H1 (cell line): ENCODE measurements around the gene TXNRD3. TPM values are rescaled to one million over a fixed set of nuclear protein-coding genes. Genes with fewer than 3 reads are reported as not detected.

Source experiments
- CTCF ChIA-PET: fragments of 300-600 bp; sonication (Branson Sonifier 250); formaldehyde crosslinking; loops from one replicate; lab custom pipeline; 2021; ENCODE audit not compliant: partially characterized antibody; lab: Charles Lee
- POLR2A ChIA-PET: fragments of 300-600 bp; sonication (Branson Sonifier 250); formaldehyde crosslinking; loops from one replicate; lab custom pipeline; 2021; ENCODE audit warnings: inconsistent platforms; ENCODE audit not compliant: partially characterized antibody; lab: Charles Lee
- DNase-seq, 2 experiments: peaks; one replicate each; pipeline versions ENCODE4 v3.0.0 to v3.0.0-alpha.2; 2010 to 2022; ENCODE audit warnings: low spot score in 2 of 2, low read depth in 1 of 2, mixed read lengths in 1 of 2
- FAIRE-seq: peaks from 2 replicates; lab custom pipeline; 2011; peaks lifted over from hg19 to GRCh38; lab: Jason Lieb, UNC
- H2AFZ ChIP-seq: 2 replicates; pipeline ENCODE4 v1.8.1; 2012; ENCODE audit warnings: low read length, inconsistent platforms
- H2AK5ac ChIP-seq: 2 replicates; pipeline ENCODE4 v1.6.1; 2013; ENCODE audit warnings: low read depth, low read length
- H2BK120ac ChIP-seq: replicated peaks from 2 replicates; pipeline ENCODE3; 2013; ENCODE audit warnings: low read depth, low read length, inconsistent platforms
- H2BK12ac ChIP-seq: 2 replicates; pipeline ENCODE4 v1.6.1; 2013; ENCODE audit warnings: low read depth, low read length
- H2BK15ac ChIP-seq: 2 replicates; pipeline ENCODE4 v1.6.1; 2013; ENCODE audit warnings: low read length
- H2BK20ac ChIP-seq: 2 replicates; pipeline ENCODE4 v1.6.1; 2013; ENCODE audit warnings: low read length
- H2BK5ac ChIP-seq: 2 replicates; pipeline ENCODE4 v1.6.1; 2013; ENCODE audit warnings: low read depth, low read length
- H3K14ac ChIP-seq: 2 replicates; pipeline ENCODE4 v1.6.1; 2013; ENCODE audit warnings: inconsistent platforms; ENCODE audit not compliant: insufficient read length
- H3K18ac ChIP-seq: 2 replicates; pipeline ENCODE4 v1.6.1; 2013; ENCODE audit warnings: low read length; ENCODE audit errors: extremely low read depth
- H3K23ac ChIP-seq: 2 replicates; pipeline ENCODE4 v1.6.1; 2013; ENCODE audit warnings: inconsistent platforms; ENCODE audit not compliant: insufficient read length
- H3K23me2 ChIP-seq: 2 replicates; pipeline ENCODE4 v1.6.1; 2013; ENCODE audit warnings: low read depth, low read length
- H3K27ac ChIP-seq: 2 replicates; pipeline ENCODE4 v1.6.1; 2011; ENCODE audit warnings: low read depth, low read length, inconsistent platforms
- H3K27me3 ChIP-seq, 4 experiments: replicated peaks in 1 of 4; 1 replicate in 1 of 4; 2 replicates in 3 of 4; pipeline versions ENCODE4 v1.6.1 to v1.8.1; 2011 to 2013; ENCODE audit warnings: low read length in 3 of 4, mild to moderate bottlenecking in 3 of 4, inconsistent platforms in 2 of 4, mixed read lengths in 2 of 4, moderate library complexity in 1 of 4; ENCODE audit not compliant: control insufficient read depth in 3 of 4, insufficient read depth in 3 of 4; ENCODE audit errors: extremely low read depth in 1 of 4
- H3K36me3 ChIP-seq, 4 experiments: 2 replicates each; pipeline versions ENCODE4 v1.6.1 to v1.8.1; 2011 to 2013; ENCODE audit warnings: mild to moderate bottlenecking in 4 of 4, low read length in 3 of 4, moderate library complexity in 2 of 4, control low read depth in 1 of 4, inconsistent platforms in 1 of 4; ENCODE audit not compliant: insufficient read depth in 4 of 4, control insufficient read depth in 2 of 4
- H3K4ac ChIP-seq: replicated peaks from 2 replicates; pipeline ENCODE3; 2013; ENCODE audit warnings: low read length, low read depth, mixed read lengths, inconsistent platforms; ENCODE audit not compliant: insufficient read length
- H3K4me1 ChIP-seq, 4 experiments: replicated peaks in 1 of 4; 1 replicate in 1 of 4; 2 replicates in 3 of 4; pipeline versions ENCODE4 v1.6.1 to v1.8.1; 2011 to 2013; ENCODE audit warnings: low read length in 3 of 4, inconsistent platforms in 2 of 4, mixed read lengths in 1 of 4; ENCODE audit not compliant: insufficient read depth in 4 of 4, control insufficient read depth in 3 of 4
- H3K4me2 ChIP-seq, 2 experiments: 2 replicates each; pipeline versions ENCODE4 v1.6.1 to v1.8.1; 2011 to 2013; ENCODE audit warnings: low read depth in 2 of 2, low read length in 2 of 2, control low read depth in 1 of 2, inconsistent platforms in 1 of 2, mild to moderate bottlenecking in 1 of 2; ENCODE audit not compliant: insufficient read depth in 1 of 2
- H3K4me3 ChIP-seq, 4 experiments: fragments of 200-600, 300-600 bp in 1 of 4; sonication (generic), shearing (Covaris generic), sonication (Bioruptor Twin) in 1 of 4; 2 replicates each; pipeline versions ENCODE4 v1.5.1 to v1.8.1; 2011 to 2016; ENCODE audit warnings: low read length in 4 of 4, low read depth in 3 of 4, control low read depth in 2 of 4, inconsistent platforms in 2 of 4, mild to moderate bottlenecking in 2 of 4, mixed read lengths in 1 of 4, moderate library complexity in 1 of 4; ENCODE audit not compliant: insufficient read depth in 2 of 4; ENCODE audit errors: extremely low read depth in 1 of 4
- H3K56ac ChIP-seq: replicated peaks from 2 replicates; pipeline ENCODE3; 2013; ENCODE audit warnings: low read depth, mild to moderate bottlenecking, mixed read lengths, low read length, inconsistent platforms; ENCODE audit not compliant: insufficient read length
- H3K79me1 ChIP-seq: 2 replicates; pipeline ENCODE4 v1.6.1; 2013; ENCODE audit warnings: low read depth, low read length, control low read depth
- H3K79me2 ChIP-seq, 2 experiments: 2 replicates each; pipeline versions ENCODE4 v1.6.1 to v1.8.1; 2012 to 2013; ENCODE audit warnings: low read length in 2 of 2, mild to moderate bottlenecking in 2 of 2, inconsistent platforms in 1 of 2; ENCODE audit not compliant: insufficient read depth in 2 of 2, control insufficient read depth in 1 of 2
- H3K9ac ChIP-seq, 4 experiments: replicated peaks in 1 of 4; 1 replicate in 1 of 4; 2 replicates in 3 of 4; pipeline versions ENCODE4 v1.6.1 to v1.8.1; 2011 to 2013; ENCODE audit warnings: low read depth in 3 of 4, low read length in 3 of 4, control low read depth in 2 of 4, mild to moderate bottlenecking in 2 of 4, moderate library complexity in 2 of 4, inconsistent platforms in 1 of 4; ENCODE audit errors: extremely low read depth in 1 of 4
- H3K9me3 ChIP-seq, 2 experiments: 2 replicates each; pipeline versions ENCODE4 v1.6.1 to v1.8.1; 2012 to 2013; ENCODE audit warnings: mild to moderate bottlenecking in 2 of 2, moderate library complexity in 2 of 2, control low read depth in 1 of 2, inconsistent platforms in 1 of 2, low read depth in 1 of 2, low read length in 1 of 2, mixed read lengths in 1 of 2; ENCODE audit not compliant: insufficient read depth in 2 of 2
- H4K20me1 ChIP-seq, 2 experiments: replicated peaks in 1 of 2; 2 replicates each; pipeline versions ENCODE3 to v1.8.1; 2011 to 2013; ENCODE audit warnings: inconsistent platforms in 2 of 2, low read length in 2 of 2, mild to moderate bottlenecking in 1 of 2; ENCODE audit not compliant: insufficient read depth in 2 of 2, control insufficient read depth in 1 of 2
- H4K5ac ChIP-seq: 2 replicates; pipeline ENCODE4 v1.6.1; 2013; ENCODE audit warnings: low read length, low read depth, mixed read lengths, inconsistent platforms; ENCODE audit not compliant: insufficient read length
- H4K8ac ChIP-seq: 2 replicates; pipeline ENCODE4 v1.8.0; 2013; ENCODE audit warnings: mild to moderate bottlenecking, moderate library complexity, low read length, inconsistent platforms; ENCODE audit not compliant: insufficient read depth; ENCODE audit errors: extremely low read depth
- H4K91ac ChIP-seq: replicated peaks from 2 replicates; pipeline ENCODE3; 2013; ENCODE audit warnings: low read length, mixed read lengths, inconsistent platforms; ENCODE audit not compliant: insufficient read length
- CTBP2 ChIP-seq: IDR thresholded peaks from 2 replicates; pipeline ENCODE4 v1.7.0; 2011; ENCODE audit warnings: borderline replicate concordance, mild to moderate bottlenecking, moderate library complexity, mixed read lengths, low read length; ENCODE audit not compliant: insufficient read depth, insufficient read length
- CTCF ChIP-seq, 3 experiments: IDR thresholded peaks; 1 replicate in 2 of 3; 2 replicates in 1 of 3; pipeline versions ENCODE4 v1.5.1 to v1.6.1; 2011; ENCODE audit warnings: low read length in 3 of 3, mild to moderate bottlenecking in 3 of 3, inconsistent platforms in 2 of 3, low read depth in 1 of 3, moderate library complexity in 1 of 3; ENCODE audit not compliant: insufficient read depth in 1 of 3; ENCODE audit errors: control extremely low read depth in 1 of 3
- EZH2 ChIP-seq: fragments of 200-600 bp; sonication (generic); IDR thresholded peaks from 2 replicates; pipeline ENCODE4 v1.7.1; 2012; ENCODE audit warnings: low read depth, mild to moderate bottlenecking, moderate library complexity, low read length, inconsistent platforms; ENCODE audit not compliant: severe bottlenecking
- MAFK ChIP-seq: IDR thresholded peaks from 2 replicates; pipeline ENCODE4 v1.6.1; 2012; ENCODE audit warnings: low read depth, mild to moderate bottlenecking, improper control_type of control experiment, low read length
- POLR2AphosphoS5 ChIP-seq: IDR thresholded peaks from 2 replicates; pipeline ENCODE4 v1.6.1; 2011; ENCODE audit warnings: low read depth, low read length
- POU5F1 ChIP-seq: IDR thresholded peaks from 2 replicates; pipeline ENCODE4 v1.6.1; 2011; ENCODE audit warnings: low read depth, mild to moderate bottlenecking, low read length, moderate library complexity
- SRF ChIP-seq: IDR thresholded peaks from 2 replicates; pipeline ENCODE4 v1.6.1; 2011; ENCODE audit warnings: mild to moderate bottlenecking, low read depth, low read length, moderate library complexity
- TAF1 ChIP-seq: IDR thresholded peaks from 2 replicates; pipeline ENCODE4 v1.6.1; 2011; ENCODE audit warnings: mild to moderate bottlenecking, low read depth, low read length
- TAF7 ChIP-seq: optimal IDR thresholded peaks from 2 replicates; pipeline ENCODE3; 2011; ENCODE audit warnings: low read depth, mild to moderate bottlenecking, inconsistent platforms, low read length, moderate library complexity, borderline replicate concordance
- whole genome bisulfite sequencing, 2 experiments: shearing (Covaris generic) in 1 of 2; methylation state at CpG; one replicate each; pipeline versions ENCODE4 v1.1.6 to v1.1.7; 2013 to 2015; ENCODE audit warnings: low lambda C conversion rate in 2 of 2, mixed read lengths in 2 of 2, inconsistent platforms in 1 of 2, low coverage in 1 of 2, missing lambda C conversion rate in 1 of 2; ENCODE audit not compliant: insufficient replicate concordance in 2 of 2, insufficient coverage in 1 of 2, insufficient read length in 1 of 2; ENCODE audit errors: extremely low coverage in 1 of 2, missing lambda C conversion rate in 1 of 2; 5-methylcytosine and 5-hydroxymethylcytosine counted together
- polyA plus RNA-seq, 7 experiments: library from polyadenylated mRNA; depleted of rRNA in 3 of 7; stranded (reverse) in 5 of 7; unstranded in 2 of 7; fragments of >200 nt in 5 of 7; fragments of 200-250 nt in 2 of 7; gene quantifications; 1 replicate in 5 of 7; 2 replicates in 1 of 7; 4 replicates in 1 of 7; pipeline versions ENCODE4 v1.2.1 to v1.2.3, GENCODE V29; 2011 to 2013; ENCODE audit warnings: missing spikeins in 2 of 7, mixed read lengths in 2 of 7
- total RNA-seq: library from RNA; stranded (reverse); fragmentation: NEBNext Ultra II Directional; extraction: Animal tissue kit (Norgen Biotek cat#: 25700); gene quantifications from 2 replicates; pipeline ENCODE4 v1.2.1, GENCODE V29; 2021

TXNRD3 gene
- total and polyA plus RNA-seq, 2 of the 8 experiments (the other 6 are each of a cell fraction or from before 2014, with no cell fraction given) = 3.4 to 4.3 TPM

GRCh38 chr3:126691765-126692164 lies 36.8 kb upstream of the TXNRD3 start:
- no peak overlapping the region for H3K18ac ChIP-seq
- no peak overlapping the region for H3K4me2 ChIP-seq
- H3K14ac ChIP-seq = no peak overlapping the region
- no peak overlapping the region for H2BK20ac ChIP-seq
- no peak overlapping the region for H2BK12ac ChIP-seq
- no peaks in the 10 kb centered on the region; the same call in 1 of the 2 replicates for H3K23me2 ChIP-seq
- H4K8ac ChIP-seq = no peak overlapping the region
- no peak overlapping the region for H2AK5ac ChIP-seq
- no peak overlapping the region for H2BK5ac ChIP-seq
- no peak overlapping the region for H4K91ac ChIP-seq
- H3K79me1 ChIP-seq = no peaks in the 10 kb centered on the region
- no peak overlapping the region for H3K9ac ChIP-seq
- H3K9me3 ChIP-seq = no peaks in the 10 kb centered on the region; a peak in 1 of 4 replicates
- H4K5ac ChIP-seq = no peak overlapping the region
- no peak overlapping the region for H2BK120ac ChIP-seq
- no peaks in the 10 kb centered on the region for H3K27me3 ChIP-seq
- POLR2A ChIA-PET = no interaction called here
- H3K4ac ChIP-seq = no peak overlapping the region
- no peak overlapping the region for H3K23ac ChIP-seq
- H3K79me2 ChIP-seq = no peaks in the 10 kb centered on the region
- no peaks in the 10 kb centered on the region for H3K36me3 ChIP-seq
- DNase-seq (no peak), FAIRE-seq (no peak)
- no peak overlapping the region for H2AFZ ChIP-seq
- no peak overlapping the region for H3K4me3 ChIP-seq
- WGBS, 2 experiments = 85% methylated on average over 4 of the region's 4 CpGs; no CpG with 5 or more reads in 1 of the 2 experiments
- no peaks in the 10 kb centered on the region for H4K20me1 ChIP-seq
- no peak overlapping the region for H2BK15ac ChIP-seq
- H3K56ac ChIP-seq = no peak overlapping the region
- H3K27ac ChIP-seq = no peak overlapping the region
- CTCF ChIA-PET = interaction anchor here (1.0 to 3.6 kb wide), 2 partner anchors 10 to 12 kb away, joined by 4 to 19 read pairs; partner anchors contain the start of gene CHCHD6
- no peaks in the 10 kb centered on the region for H3K4me1 ChIP-seq
- TF ChIP-seq MAFK = no peak
- no peak for TF ChIP-seq SRF
- TF ChIP-seq TAF7 = no peak
- TF ChIP-seq POU5F1 = no peak
- TF ChIP-seq EZH2 = no peak
- TF ChIP-seq CTBP2 = no peak
- TF ChIP-seq POLR2AphosphoS5 = no peak
- no peak for TF ChIP-seq CTCF (IDR thresholded peaks at IDR 0.05; ENCODE audit: control extremely low read depth in 1 of 3, insufficient read depth in 1 of 3, low read depth in 1 of 3, low read length in 3 of 3)
- no peak for TF ChIP-seq TAF1
